Left ventricle myocardium inferior (tissue), 1 donor: ENCODE measurements around the gene SGPP1. TPM values are rescaled to one million over a fixed set of nuclear protein-coding genes. Genes with fewer than 3 reads are reported as not detected.

Experiments
- DNase-seq: peaks from one replicate; pipeline ENCODE4 v3.0.0-alpha.2; 2020
- H3K27ac ChIP-seq: fragments of 200-600 bp; replicated peaks from 2 replicates; pipeline ENCODE4 v1.8.0; 2021
- H3K27me3 ChIP-seq: fragments of 200-600 bp; 2 replicates; pipeline ENCODE4 v1.8.0; 2021; ENCODE audit warnings: low read depth
- H3K36me3 ChIP-seq: fragments of 200-600 bp; 2 replicates; pipeline ENCODE4 v1.8.0; 2021
- H3K4me1 ChIP-seq: fragments of 200-600 bp; 2 replicates; pipeline ENCODE4 v1.8.0; 2021
- H3K4me3 ChIP-seq: fragments of 200-600 bp; 2 replicates; pipeline ENCODE4 v1.8.0; 2021; ENCODE audit warnings: mild to moderate bottlenecking, moderate library complexity
- H3K9me3 ChIP-seq: fragments of 200-600 bp; replicated peaks from 2 replicates; pipeline ENCODE4 v1.8.0; 2021
- intact Hi-C: fragments of 100-400 bp; cut with micrococcal nuclease; formaldehyde crosslinking; loops from one replicate; pipeline ENCODE4 v1.11.0; 2022
- total RNA-seq: library from RNA; stranded (reverse); fragmentation: NEBNext Ultra II Directional; extraction: Animal tissue kit (Norgen Biotek cat#: 25700); gene quantifications from one replicate; pipeline ENCODE4 v1.2.1, GENCODE V29; 2021
- TF ChIP-seq, protein P1 (sequence below): fragments of 200-600 bp; IDR thresholded peaks from 2 replicates; pipeline ENCODE4 v1.8.0; 2021; ENCODE audit warnings: antibody characterized with exemption, mild to moderate bottlenecking, borderline replicate concordance
- donor health status: DM: no; HTN: yes; CAD: no; lungs with severe emphysema.

The SGPP1 gene
- total RNA-seq, 1 donor from 2014 or later: 4.6 TPM

DNA sequence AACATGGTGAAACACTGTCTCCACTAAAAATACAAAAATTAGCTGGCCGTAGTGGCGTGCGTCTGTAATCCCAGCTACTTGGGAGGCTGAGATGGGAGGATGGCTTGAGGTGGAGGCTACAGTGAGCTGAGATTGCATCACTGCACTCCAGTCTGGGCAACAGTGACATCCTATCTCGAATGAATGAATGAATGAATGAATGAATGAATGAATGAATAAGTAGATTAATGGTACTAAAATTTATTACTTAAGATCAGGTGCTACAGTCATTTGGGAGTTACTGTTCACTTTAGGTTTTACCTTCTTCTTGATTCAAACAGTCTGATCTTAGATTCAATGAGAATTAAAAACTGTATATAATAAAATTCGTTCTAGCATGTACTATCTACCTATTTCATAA is 54.6 kb downstream of the SGPP1 start:
- Histone ChIP-seq H3K4me3 (no peak overlapping the region), H3K9me3 (no peaks in the 10 kb centered on the region), H3K27me3 (no peaks in the 10 kb centered on the region), H3K4me1 (no peaks in the 10 kb centered on the region), H3K27ac (no peak overlapping the region), H3K36me3 (peaks cover 10% of the 10 kb centered on the region)
- no peak for DNase-seq
- intact Hi-C loops: no loop called here
- TF ChIP-seq, protein P1, sequence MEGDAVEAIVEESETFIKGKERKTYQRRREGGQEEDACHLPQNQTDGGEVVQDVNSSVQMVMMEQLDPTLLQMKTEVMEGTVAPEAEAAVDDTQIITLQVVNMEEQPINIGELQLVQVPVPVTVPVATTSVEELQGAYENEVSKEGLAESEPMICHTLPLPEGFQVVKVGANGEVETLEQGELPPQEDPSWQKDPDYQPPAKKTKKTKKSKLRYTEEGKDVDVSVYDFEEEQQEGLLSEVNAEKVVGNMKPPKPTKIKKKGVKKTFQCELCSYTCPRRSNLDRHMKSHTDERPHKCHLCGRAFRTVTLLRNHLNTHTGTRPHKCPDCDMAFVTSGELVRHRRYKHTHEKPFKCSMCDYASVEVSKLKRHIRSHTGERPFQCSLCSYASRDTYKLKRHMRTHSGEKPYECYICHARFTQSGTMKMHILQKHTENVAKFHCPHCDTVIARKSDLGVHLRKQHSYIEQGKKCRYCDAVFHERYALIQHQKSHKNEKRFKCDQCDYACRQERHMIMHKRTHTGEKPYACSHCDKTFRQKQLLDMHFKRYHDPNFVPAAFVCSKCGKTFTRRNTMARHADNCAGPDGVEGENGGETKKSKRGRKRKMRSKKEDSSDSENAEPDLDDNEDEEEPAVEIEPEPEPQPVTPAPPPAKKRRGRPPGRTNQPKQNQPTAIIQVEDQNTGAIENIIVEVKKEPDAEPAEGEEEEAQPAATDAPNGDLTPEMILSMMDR: no peak

DNA sequence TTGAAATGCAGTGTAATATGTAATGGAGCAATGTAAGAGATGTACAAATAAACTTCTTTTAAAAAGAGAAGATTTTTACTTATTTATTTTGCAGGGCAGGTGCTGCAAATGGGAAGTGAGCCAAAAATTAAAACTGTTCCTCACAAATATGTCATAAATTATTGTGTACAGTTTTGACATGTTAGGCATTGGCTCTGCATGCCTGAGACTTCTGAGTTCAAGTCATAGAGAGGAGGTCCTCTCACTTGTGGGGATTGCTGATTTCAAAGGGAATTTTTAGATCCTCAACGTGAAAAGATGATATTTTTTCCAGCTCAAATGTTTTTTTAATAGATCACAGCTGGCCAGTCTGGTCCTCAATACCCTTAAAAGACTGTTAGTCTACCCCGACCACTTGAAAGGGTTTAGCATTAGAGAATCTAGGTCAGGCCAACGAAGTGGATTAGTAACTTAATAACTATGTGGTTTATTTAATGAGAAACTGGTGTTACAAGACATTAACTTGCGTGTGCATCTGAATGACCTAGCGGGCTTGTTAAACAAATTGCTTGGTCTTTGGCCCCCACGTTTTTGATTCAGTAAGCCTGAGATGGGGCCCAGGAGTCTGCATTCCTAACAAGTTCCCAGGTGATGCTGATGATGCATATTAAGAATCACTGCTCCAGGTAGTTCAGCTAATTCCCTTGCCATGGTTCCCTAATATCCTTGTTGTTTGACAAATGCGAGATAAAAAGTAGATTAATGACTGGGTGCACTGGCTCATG is 55.3 kb downstream of the SGPP1 start:
- intact Hi-C loops: no loop called here

GRCh38 chr14:63671987-63672386 is 55.9 kb downstream of the SGPP1 start:
- intact Hi-C loops: no loop called here
- no peaks in the 10 kb centered on the region for H3K36me3 ChIP-seq
- TF ChIP-seq, protein P1: no peak
- no peaks in the 10 kb centered on the region for H3K9me3 ChIP-seq
- no peak overlapping the region for H3K27ac ChIP-seq
- no peak for DNase-seq
- H3K27me3 ChIP-seq: no peaks in the 10 kb centered on the region
- H3K4me3 ChIP-seq: no peak overlapping the region
- H3K4me1 ChIP-seq: no peaks in the 10 kb centered on the region

More for the DNA sequence above, 55.3 kb downstream of the SGPP1 start:
- no peak for DNase-seq
- Histone ChIP-seq H3K27me3 (no peaks in the 10 kb centered on the region), H3K27ac (no peak overlapping the region), H3K4me3 (no peak overlapping the region), H3K36me3 (peaks cover 5% of the 10 kb centered on the region), H3K9me3 (no peaks in the 10 kb centered on the region), H3K4me1 (no peaks in the 10 kb centered on the region)
- TF ChIP-seq, protein P1: no peak

DNA sequence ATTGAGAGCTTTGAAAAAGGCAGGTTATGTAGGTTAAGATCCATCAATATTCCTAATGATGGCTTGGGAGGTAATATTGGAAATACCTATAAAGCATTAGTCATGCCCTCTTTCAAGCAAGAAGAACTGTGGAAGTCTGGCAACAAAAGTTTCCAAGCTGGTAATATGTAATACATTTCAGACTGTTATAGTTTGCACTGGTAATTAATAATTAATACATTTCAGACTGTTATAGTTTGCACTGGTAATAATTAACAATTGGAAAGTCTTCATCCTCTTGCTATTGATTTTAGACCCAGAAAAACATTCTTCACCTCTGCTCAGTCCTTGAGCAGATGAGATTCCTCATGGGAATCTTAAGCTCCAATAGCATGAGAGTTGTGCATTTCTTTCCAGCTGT is 57.2 kb downstream of the SGPP1 start:
- no peaks in the 10 kb centered on the region for H3K4me1 ChIP-seq
- intact Hi-C loops: no loop called here
- H3K36me3 ChIP-seq: no peaks in the 10 kb centered on the region
- no peak for DNase-seq
- no peaks in the 10 kb centered on the region for H3K9me3 ChIP-seq
- no peak overlapping the region for H3K4me3 ChIP-seq
- no peak overlapping the region for H3K27ac ChIP-seq
- no peaks in the 10 kb centered on the region for H3K27me3 ChIP-seq
- TF ChIP-seq, protein P1: no peak

DNA sequence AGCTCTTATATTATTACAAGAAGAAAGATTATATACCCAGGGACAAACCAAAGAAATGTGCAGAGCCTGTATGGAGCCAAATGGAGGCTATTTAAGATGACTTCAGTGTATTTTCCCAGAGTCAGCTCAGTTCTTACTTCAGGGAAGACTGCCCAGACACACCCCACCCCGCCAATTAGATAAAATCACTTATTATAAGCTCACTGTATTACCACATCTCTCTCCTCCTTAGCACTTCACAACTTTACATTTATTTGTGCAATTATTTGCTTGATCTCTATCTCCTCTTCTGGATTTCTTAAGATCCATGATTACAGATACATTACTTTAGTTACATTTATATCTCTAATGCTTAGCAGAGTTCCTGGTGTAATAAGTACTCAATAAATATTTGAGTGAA is 61.5 kb downstream of the SGPP1 start:
- DNase-seq: no peak
- H3K27ac ChIP-seq: no peak overlapping the region
- no peak overlapping the region for H3K4me3 ChIP-seq
- H3K27me3 ChIP-seq: no peaks in the 10 kb centered on the region
- H3K4me1 ChIP-seq: no peaks in the 10 kb centered on the region
- no peaks in the 10 kb centered on the region for H3K9me3 ChIP-seq
- intact Hi-C loops: no loop called here
- no peaks in the 10 kb centered on the region for H3K36me3 ChIP-seq
- TF ChIP-seq, protein P1: no peak
